ENCODE data around the gene ZXDC. TPM values are rescaled to one million over a fixed set of nuclear protein-coding genes. Genes with fewer than 3 reads are reported as not detected.

Gene ZXDC
- total and polyA plus RNA-seq, 2 donors (not counting 3 experiments of a cell fraction or from before 2014, with no cell fraction given), result 15.2 to 22.6 TPM

- dilution Hi-C loops (cut with MboI; ENCODE audit: extremely low pct_ligation_motif_present, low sequenced_read_pairs) (no loop called here), intact Hi-C loops (cut with micrococcal nuclease) (no loop called here)
- no peaks in the 10 kb centered on the region for H3K4me1 ChIP-seq (ENCODE audit: control insufficient read depth, extremely low read depth, insufficient read depth, low read length)
- H4K20me1 ChIP-seq (replicated peaks; ENCODE audit: control insufficient read depth, extremely low read depth, insufficient read depth, low read length), result no peaks in the 10 kb centered on the region
- no peak overlapping the region for H3K27ac ChIP-seq (ENCODE audit: insufficient read depth, low read depth, low read length)
- TF ChIP-seq, protein P1, sequence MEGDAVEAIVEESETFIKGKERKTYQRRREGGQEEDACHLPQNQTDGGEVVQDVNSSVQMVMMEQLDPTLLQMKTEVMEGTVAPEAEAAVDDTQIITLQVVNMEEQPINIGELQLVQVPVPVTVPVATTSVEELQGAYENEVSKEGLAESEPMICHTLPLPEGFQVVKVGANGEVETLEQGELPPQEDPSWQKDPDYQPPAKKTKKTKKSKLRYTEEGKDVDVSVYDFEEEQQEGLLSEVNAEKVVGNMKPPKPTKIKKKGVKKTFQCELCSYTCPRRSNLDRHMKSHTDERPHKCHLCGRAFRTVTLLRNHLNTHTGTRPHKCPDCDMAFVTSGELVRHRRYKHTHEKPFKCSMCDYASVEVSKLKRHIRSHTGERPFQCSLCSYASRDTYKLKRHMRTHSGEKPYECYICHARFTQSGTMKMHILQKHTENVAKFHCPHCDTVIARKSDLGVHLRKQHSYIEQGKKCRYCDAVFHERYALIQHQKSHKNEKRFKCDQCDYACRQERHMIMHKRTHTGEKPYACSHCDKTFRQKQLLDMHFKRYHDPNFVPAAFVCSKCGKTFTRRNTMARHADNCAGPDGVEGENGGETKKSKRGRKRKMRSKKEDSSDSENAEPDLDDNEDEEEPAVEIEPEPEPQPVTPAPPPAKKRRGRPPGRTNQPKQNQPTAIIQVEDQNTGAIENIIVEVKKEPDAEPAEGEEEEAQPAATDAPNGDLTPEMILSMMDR (IDR thresholded peaks at IDR 0.05; ENCODE audit: extremely low read depth in 1 of 2, insufficient read depth in 1 of 2, low read depth in 1 of 2, low read length in 2 of 2), result no peak
- TF ChIP-seq FOS (IDR thresholded peaks at IDR 0.05; ENCODE audit: borderline replicate concordance, insufficient read depth, low read length) (no peak), JUN (IDR thresholded peaks at IDR 0.05; ENCODE audit: borderline replicate concordance, insufficient read depth, insufficient read length, low read depth) (no peak), MAX (IDR thresholded peaks at IDR 0.05; ENCODE audit: insufficient read depth, insufficient read length) (no peak), POLR2A (IDR thresholded peaks at IDR 0.05; ENCODE audit: low read depth, low read length) (no peak), MYC (IDR thresholded peaks at IDR 0.05; ENCODE audit: low read depth, low read length) (no peak)
- H3K9me3 ChIP-seq (replicated peaks; ENCODE audit: control insufficient read depth, insufficient read depth, low read length), result no peaks in the 10 kb centered on the region
- no peaks in the 10 kb centered on the region for H3K27me3 ChIP-seq (ENCODE audit: control insufficient read depth in 2 of 2, insufficient read depth in 2 of 2, low read length in 2 of 2)
- H3K4me2 ChIP-seq (ENCODE audit: insufficient read depth, low read length), result no peak overlapping the region
- FAIRE-seq (no peak), DNase-seq (ENCODE audit: low read depth, low spot score) (no peak)
- no peaks in the 10 kb centered on the region for H3K36me3 ChIP-seq (ENCODE audit: control insufficient read depth in 2 of 2, extremely low read depth in 1 of 2, insufficient read depth in 2 of 2, low read length in 2 of 2)
- ChIA-PET POLR2A (no interaction called here), CTCF (no interaction called here)
- H3K79me2 ChIP-seq (ENCODE audit: control insufficient read depth, insufficient read depth, low read length), result no peaks in the 10 kb centered on the region
- no peak overlapping the region for H3K4me3 ChIP-seq (replicated peaks in 1 of 3; ENCODE audit: insufficient read depth in 1 of 3, low read depth in 1 of 3, low read length in 3 of 3)
- H3K9me1 ChIP-seq (replicated peaks; ENCODE audit: control insufficient read depth, extremely low read depth, insufficient read depth, low read length), result no peaks in the 10 kb centered on the region
- no peak overlapping the region for H3K9ac ChIP-seq (replicated peaks; ENCODE audit: extremely low read depth, insufficient read depth, low read length)
- no TSS peak for BruUV-seq (replicated peaks)
- H2AFZ ChIP-seq (ENCODE audit: low read depth, low read length), result no peak overlapping the region
Measured at GRCh38 chr3:126402178-126402577, 73.5 kb downstream of the ZXDC start.

DNA sequence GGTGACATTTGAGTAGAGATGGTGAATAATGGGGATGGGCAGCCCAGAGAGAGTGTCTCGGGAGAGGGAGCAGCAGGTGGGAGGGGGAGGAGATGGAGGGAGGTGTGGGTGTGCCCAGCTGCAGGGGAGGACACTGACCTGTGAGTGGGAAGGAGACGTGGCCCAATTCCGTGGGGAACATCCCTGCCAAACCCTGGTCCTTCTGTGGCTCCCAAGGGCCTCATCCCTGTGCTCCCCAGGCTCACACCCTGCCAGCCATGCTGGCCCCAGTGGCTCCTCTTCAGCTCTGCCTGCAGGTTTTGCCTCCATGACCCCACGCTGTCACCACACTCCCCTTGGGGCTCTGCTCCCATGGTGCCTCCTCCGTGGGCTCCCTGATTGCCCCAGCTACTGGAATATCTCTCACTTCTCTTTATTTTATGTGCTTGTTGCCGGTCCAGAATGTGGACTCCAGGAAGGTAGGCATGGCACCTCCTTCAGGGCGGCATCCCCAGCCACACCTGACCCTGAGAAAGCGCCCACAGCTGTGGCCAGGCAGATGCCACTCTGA is 74.0 kb downstream of the ZXDC start:
- dilution Hi-C loops (cut with MboI; ENCODE audit: extremely low pct_ligation_motif_present, low sequenced_read_pairs) (no loop called here), intact Hi-C loops (cut with micrococcal nuclease) (no loop called here)
- CTCF ChIA-PET, result no interaction called here
- FAIRE-seq (no peak), DNase-seq (ENCODE audit: low read depth, low spot score) (no peak)
- no peak overlapping the region for H3K4me3 ChIP-seq (replicated peaks in 1 of 3; ENCODE audit: insufficient read depth in 1 of 3, low read depth in 1 of 3, low read length in 3 of 3)
- H3K9ac ChIP-seq (replicated peaks; ENCODE audit: extremely low read depth, insufficient read depth, low read length), result no peak overlapping the region
- H3K9me1 ChIP-seq (replicated peaks; ENCODE audit: control insufficient read depth, extremely low read depth, insufficient read depth, low read length), result no peaks in the 10 kb centered on the region
- no peak overlapping the region for H3K4me2 ChIP-seq (ENCODE audit: insufficient read depth, low read length)
- no peaks in the 10 kb centered on the region for H3K9me3 ChIP-seq (replicated peaks; ENCODE audit: control insufficient read depth, insufficient read depth, low read length)
- H3K4me1 ChIP-seq (ENCODE audit: control insufficient read depth, extremely low read depth, insufficient read depth, low read length), result no peaks in the 10 kb centered on the region
- H3K27me3 ChIP-seq (ENCODE audit: control insufficient read depth in 2 of 2, insufficient read depth in 2 of 2, low read length in 2 of 2), result no peaks in the 10 kb centered on the region
- H3K27ac ChIP-seq (ENCODE audit: insufficient read depth, low read depth, low read length), result no peak overlapping the region
- TF ChIP-seq MAX (IDR thresholded peaks at IDR 0.05; ENCODE audit: insufficient read depth, insufficient read length) (no peak), EZH2 (IDR thresholded peaks at IDR 0.05; ENCODE audit: borderline replicate concordance, low read depth, low read length, severe bottlenecking) (no peak), MYC (IDR thresholded peaks at IDR 0.05; ENCODE audit: low read depth, low read length) (no peak), POLR2AphosphoS5 (IDR thresholded peaks at IDR 0.05; ENCODE audit: insufficient read depth, low read depth, low read length) (no peak), JUN (IDR thresholded peaks at IDR 0.05; ENCODE audit: borderline replicate concordance, insufficient read depth, insufficient read length, low read depth) (no peak), GATA2 (IDR thresholded peaks at IDR 0.05; ENCODE audit: insufficient read depth, insufficient read length, low read depth, low read length) (no peak)
- BruUV-seq (replicated peaks), result no TSS peak
- H3K36me3 ChIP-seq (ENCODE audit: control insufficient read depth in 2 of 2, extremely low read depth in 1 of 2, insufficient read depth in 2 of 2, low read length in 2 of 2), result no peaks in the 10 kb centered on the region
- POLR2A ChIA-PET, result no interaction called here
- H4K20me1 ChIP-seq (replicated peaks; ENCODE audit: control insufficient read depth, extremely low read depth, insufficient read depth, low read length), result no peaks in the 10 kb centered on the region
- H3K79me2 ChIP-seq (ENCODE audit: control insufficient read depth, insufficient read depth, low read length), result no peaks in the 10 kb centered on the region
- H2AFZ ChIP-seq (ENCODE audit: low read depth, low read length), result no peak overlapping the region

Data from endothelial cell of umbilical vein (primary cell).